Uterus (tissue), 2 donors: ENCODE results near the gene SUCLG2.

Source experiments
- CTCF ChIP-seq, 4 experiments: fragments of 200-600 bp in 2 of 4; fragments of 450-650 bp in 2 of 4; sonication (generic) in 2 of 4; IDR thresholded peaks; one replicate each; pipeline ENCODE4 v1.5.1; 2016 to 2019; ENCODE audit warnings: antibody characterized with exemption in 4 of 4, mild to moderate bottlenecking in 2 of 4, moderate library complexity in 1 of 4
- POLR2A ChIP-seq, 2 donors: fragments of 450-650 bp; IDR thresholded peaks; one replicate each; pipeline ENCODE4 v1.6.1; 2016; ENCODE audit warnings: antibody characterized with exemption in 2 of 2, mild to moderate bottlenecking in 1 of 2, moderate library complexity in 1 of 2

GRCh38 chr3:67654099-67654843, at the start of gene SUCLG2:
- peak; percentile 49 to 64 for TF ChIP-seq POLR2A (IDR thresholded peaks at IDR 0.05)
- TF ChIP-seq CTCF (IDR thresholded peaks at IDR 0.05) = peak in 1 of 4 experiments; percentile 14
